ENCODE data around the gene SGMS2. TPM values are rescaled to one million over a fixed set of nuclear protein-coding genes. Genes with fewer than 3 reads are reported as not detected.

The SGMS2 gene
- total RNA-seq, 1 experiment from 2014 or later: 0.72 TPM

DNA sequence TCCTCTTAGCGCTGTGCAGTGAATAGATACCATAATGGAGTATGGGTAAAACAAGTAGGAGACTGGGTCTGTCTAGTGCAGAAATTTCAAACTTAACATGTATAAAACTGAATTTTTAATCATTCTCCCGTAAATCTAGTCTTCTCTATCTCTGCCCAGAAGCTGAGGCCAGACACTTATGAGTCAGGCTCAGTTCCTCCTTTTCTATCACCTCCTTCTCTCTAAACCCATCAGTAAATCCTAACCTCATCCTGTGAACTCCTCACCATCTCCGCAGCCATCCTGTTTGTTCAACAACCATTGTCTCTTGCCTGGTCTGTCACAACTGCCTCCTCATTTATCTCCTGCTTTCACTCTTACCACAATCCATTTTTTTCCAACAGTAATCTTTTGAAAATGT, 19.8 kb upstream of the SGMS2 start:
- POLR2A ChIA-PET: no interaction called here
- H3K4me3 Mint-ChIP-seq: no peak overlapping the region
- CTCF ChIA-PET: no interaction called here
- H3K36me3 Mint-ChIP-seq: no peaks in the 10 kb centered on the region
- ATAC-seq: no peak
- H3K9me3 Mint-ChIP-seq: peaks cover 9% of the 10 kb centered on the region; the same call in 1 of the 2 replicates
- TF ChIP-seq EMX1 (CRISPR knock-in tag; IDR thresholded peaks at IDR 0.05) (no peak), OVOL2 (CRISPR knock-in tag; IDR thresholded peaks at IDR 0.05; ENCODE audit: borderline replicate concordance) (no peak), ZNF219 (CRISPR knock-in tag; IDR thresholded peaks at IDR 0.05; ENCODE audit: borderline replicate concordance) (no peak), NFATC4 (CRISPR knock-in tag; IDR thresholded peaks at IDR 0.05) (no peak), ZNF671 (CRISPR knock-in tag; IDR thresholded peaks at IDR 0.05) (no peak), TEAD1 (CRISPR knock-in tag; IDR thresholded peaks at IDR 0.05) (no peak), MYBL2 (CRISPR knock-in tag; IDR thresholded peaks at IDR 0.05) (no peak)
- TF ChIP-seq, protein P1, sequence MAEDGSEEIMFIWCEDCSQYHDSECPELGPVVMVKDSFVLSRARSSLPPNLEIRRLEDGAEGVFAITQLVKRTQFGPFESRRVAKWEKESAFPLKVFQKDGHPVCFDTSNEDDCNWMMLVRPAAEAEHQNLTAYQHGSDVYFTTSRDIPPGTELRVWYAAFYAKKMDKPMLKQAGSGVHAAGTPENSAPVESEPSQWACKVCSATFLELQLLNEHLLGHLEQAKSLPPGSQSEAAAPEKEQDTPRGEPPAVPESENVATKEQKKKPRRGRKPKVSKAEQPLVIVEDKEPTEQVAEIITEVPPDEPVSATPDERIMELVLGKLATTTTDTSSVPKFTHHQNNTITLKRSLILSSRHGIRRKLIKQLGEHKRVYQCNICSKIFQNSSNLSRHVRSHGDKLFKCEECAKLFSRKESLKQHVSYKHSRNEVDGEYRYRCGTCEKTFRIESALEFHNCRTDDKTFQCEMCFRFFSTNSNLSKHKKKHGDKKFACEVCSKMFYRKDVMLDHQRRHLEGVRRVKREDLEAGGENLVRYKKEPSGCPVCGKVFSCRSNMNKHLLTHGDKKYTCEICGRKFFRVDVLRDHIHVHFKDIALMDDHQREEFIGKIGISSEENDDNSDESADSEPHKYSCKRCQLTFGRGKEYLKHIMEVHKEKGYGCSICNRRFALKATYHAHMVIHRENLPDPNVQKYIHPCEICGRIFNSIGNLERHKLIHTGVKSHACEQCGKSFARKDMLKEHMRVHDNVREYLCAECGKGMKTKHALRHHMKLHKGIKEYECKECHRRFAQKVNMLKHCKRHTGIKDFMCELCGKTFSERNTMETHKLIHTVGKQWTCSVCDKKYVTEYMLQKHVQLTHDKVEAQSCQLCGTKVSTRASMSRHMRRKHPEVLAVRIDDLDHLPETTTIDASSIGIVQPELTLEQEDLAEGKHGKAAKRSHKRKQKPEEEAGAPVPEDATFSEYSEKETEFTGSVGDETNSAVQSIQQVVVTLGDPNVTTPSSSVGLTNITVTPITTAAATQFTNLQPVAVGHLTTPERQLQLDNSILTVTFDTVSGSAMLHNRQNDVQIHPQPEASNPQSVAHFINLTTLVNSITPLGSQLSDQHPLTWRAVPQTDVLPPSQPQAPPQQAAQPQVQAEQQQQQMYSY (CRISPR knock-in tag; IDR thresholded peaks at IDR 0.05): no peak
- TF ChIP-seq, protein P2, sequence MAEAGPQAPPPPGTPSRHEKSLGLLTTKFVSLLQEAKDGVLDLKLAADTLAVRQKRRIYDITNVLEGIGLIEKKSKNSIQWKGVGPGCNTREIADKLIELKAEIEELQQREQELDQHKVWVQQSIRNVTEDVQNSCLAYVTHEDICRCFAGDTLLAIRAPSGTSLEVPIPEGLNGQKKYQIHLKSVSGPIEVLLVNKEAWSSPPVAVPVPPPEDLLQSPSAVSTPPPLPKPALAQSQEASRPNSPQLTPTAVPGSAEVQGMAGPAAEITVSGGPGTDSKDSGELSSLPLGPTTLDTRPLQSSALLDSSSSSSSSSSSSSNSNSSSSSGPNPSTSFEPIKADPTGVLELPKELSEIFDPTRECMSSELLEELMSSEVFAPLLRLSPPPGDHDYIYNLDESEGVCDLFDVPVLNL (CRISPR knock-in tag; IDR thresholded peaks at IDR 0.05; ENCODE audit: borderline replicate concordance, low read depth): no peak
- TF ChIP-seq, protein P3, sequence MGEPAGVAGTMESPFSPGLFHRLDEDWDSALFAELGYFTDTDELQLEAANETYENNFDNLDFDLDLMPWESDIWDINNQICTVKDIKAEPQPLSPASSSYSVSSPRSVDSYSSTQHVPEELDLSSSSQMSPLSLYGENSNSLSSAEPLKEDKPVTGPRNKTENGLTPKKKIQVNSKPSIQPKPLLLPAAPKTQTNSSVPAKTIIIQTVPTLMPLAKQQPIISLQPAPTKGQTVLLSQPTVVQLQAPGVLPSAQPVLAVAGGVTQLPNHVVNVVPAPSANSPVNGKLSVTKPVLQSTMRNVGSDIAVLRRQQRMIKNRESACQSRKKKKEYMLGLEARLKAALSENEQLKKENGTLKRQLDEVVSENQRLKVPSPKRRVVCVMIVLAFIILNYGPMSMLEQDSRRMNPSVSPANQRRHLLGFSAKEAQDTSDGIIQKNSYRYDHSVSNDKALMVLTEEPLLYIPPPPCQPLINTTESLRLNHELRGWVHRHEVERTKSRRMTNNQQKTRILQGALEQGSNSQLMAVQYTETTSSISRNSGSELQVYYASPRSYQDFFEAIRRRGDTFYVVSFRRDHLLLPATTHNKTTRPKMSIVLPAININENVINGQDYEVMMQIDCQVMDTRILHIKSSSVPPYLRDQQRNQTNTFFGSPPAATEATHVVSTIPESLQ (CRISPR knock-in tag; IDR thresholded peaks at IDR 0.05): no peak
- TF ChIP-seq, protein P4, sequence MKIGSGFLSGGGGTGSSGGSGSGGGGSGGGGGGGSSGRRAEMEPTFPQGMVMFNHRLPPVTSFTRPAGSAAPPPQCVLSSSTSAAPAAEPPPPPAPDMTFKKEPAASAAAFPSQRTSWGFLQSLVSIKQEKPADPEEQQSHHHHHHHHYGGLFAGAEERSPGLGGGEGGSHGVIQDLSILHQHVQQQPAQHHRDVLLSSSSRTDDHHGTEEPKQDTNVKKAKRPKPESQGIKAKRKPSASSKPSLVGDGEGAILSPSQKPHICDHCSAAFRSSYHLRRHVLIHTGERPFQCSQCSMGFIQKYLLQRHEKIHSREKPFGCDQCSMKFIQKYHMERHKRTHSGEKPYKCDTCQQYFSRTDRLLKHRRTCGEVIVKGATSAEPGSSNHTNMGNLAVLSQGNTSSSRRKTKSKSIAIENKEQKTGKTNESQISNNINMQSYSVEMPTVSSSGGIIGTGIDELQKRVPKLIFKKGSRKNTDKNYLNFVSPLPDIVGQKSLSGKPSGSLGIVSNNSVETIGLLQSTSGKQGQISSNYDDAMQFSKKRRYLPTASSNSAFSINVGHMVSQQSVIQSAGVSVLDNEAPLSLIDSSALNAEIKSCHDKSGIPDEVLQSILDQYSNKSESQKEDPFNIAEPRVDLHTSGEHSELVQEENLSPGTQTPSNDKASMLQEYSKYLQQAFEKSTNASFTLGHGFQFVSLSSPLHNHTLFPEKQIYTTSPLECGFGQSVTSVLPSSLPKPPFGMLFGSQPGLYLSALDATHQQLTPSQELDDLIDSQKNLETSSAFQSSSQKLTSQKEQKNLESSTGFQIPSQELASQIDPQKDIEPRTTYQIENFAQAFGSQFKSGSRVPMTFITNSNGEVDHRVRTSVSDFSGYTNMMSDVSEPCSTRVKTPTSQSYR (CRISPR knock-in tag; IDR thresholded peaks at IDR 0.05): no peak
- peaks cover 19% of the 10 kb centered on the region for H3K27me3 Mint-ChIP-seq (ENCODE audit: low read depth)
- no peaks in the 10 kb centered on the region; the same call in 1 of the 2 replicates for H3K4me1 Mint-ChIP-seq
- no peak for DNase-seq (ENCODE audit: low spot score)
- no peak overlapping the region for H3K27ac Mint-ChIP-seq

DNA sequence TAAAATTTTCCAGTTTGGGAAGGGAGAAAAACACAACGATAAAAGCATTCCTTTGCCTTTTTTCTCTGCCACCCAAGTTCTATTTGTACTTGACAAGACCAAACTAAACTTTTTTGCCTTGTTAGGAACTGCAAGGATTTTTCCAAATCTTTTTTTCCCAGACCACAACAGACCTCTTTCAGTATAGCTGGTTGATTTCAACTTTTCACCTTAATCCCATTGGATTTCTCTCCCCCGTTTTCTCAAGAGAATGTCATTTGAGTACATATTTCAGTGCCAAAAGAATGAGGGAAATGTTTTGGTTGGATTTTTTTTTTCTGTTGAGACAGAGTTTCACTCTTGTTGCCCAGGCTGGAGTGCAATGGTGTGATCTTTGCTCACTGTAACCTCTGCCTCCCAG, 18.5 kb upstream of the SGMS2 start:
- POLR2A ChIA-PET: no interaction called here
- H3K27me3 Mint-ChIP-seq (ENCODE audit: low read depth): peaks cover 23% of the 10 kb centered on the region
- TF ChIP-seq, protein P5, sequence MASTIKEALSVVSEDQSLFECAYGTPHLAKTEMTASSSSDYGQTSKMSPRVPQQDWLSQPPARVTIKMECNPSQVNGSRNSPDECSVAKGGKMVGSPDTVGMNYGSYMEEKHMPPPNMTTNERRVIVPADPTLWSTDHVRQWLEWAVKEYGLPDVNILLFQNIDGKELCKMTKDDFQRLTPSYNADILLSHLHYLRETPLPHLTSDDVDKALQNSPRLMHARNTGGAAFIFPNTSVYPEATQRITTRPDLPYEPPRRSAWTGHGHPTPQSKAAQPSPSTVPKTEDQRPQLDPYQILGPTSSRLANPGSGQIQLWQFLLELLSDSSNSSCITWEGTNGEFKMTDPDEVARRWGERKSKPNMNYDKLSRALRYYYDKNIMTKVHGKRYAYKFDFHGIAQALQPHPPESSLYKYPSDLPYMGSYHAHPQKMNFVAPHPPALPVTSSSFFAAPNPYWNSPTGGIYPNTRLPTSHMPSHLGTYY (CRISPR knock-in tag; IDR thresholded peaks at IDR 0.05): no peak
- TF ChIP-seq, protein P2 (CRISPR knock-in tag; IDR thresholded peaks at IDR 0.05; ENCODE audit: borderline replicate concordance, low read depth): no peak
- TF ChIP-seq PRRX2 (CRISPR knock-in tag; IDR thresholded peaks at IDR 0.05): no peak
- TF ChIP-seq, protein P6, sequence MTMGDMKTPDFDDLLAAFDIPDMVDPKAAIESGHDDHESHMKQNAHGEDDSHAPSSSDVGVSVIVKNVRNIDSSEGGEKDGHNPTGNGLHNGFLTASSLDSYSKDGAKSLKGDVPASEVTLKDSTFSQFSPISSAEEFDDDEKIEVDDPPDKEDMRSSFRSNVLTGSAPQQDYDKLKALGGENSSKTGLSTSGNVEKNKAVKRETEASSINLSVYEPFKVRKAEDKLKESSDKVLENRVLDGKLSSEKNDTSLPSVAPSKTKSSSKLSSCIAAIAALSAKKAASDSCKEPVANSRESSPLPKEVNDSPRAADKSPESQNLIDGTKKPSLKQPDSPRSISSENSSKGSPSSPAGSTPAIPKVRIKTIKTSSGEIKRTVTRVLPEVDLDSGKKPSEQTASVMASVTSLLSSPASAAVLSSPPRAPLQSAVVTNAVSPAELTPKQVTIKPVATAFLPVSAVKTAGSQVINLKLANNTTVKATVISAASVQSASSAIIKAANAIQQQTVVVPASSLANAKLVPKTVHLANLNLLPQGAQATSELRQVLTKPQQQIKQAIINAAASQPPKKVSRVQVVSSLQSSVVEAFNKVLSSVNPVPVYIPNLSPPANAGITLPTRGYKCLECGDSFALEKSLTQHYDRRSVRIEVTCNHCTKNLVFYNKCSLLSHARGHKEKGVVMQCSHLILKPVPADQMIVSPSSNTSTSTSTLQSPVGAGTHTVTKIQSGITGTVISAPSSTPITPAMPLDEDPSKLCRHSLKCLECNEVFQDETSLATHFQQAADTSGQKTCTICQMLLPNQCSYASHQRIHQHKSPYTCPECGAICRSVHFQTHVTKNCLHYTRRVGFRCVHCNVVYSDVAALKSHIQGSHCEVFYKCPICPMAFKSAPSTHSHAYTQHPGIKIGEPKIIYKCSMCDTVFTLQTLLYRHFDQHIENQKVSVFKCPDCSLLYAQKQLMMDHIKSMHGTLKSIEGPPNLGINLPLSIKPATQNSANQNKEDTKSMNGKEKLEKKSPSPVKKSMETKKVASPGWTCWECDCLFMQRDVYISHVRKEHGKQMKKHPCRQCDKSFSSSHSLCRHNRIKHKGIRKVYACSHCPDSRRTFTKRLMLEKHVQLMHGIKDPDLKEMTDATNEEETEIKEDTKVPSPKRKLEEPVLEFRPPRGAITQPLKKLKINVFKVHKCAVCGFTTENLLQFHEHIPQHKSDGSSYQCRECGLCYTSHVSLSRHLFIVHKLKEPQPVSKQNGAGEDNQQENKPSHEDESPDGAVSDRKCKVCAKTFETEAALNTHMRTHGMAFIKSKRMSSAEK (CRISPR knock-in tag; IDR thresholded peaks at IDR 0.05; ENCODE audit: borderline replicate concordance): no peak
- TF ChIP-seq FOXP1 (CRISPR knock-in tag; IDR thresholded peaks at IDR 0.05; ENCODE audit: borderline replicate concordance): no peak
- no peak for TF ChIP-seq ZBTB21 (CRISPR knock-in tag; IDR thresholded peaks at IDR 0.05; ENCODE audit: borderline replicate concordance)
- TF ChIP-seq, protein P7, sequence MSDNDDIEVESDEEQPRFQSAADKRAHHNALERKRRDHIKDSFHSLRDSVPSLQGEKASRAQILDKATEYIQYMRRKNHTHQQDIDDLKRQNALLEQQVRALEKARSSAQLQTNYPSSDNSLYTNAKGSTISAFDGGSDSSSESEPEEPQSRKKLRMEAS (CRISPR knock-in tag; IDR thresholded peaks at IDR 0.05): no peak
- TF ChIP-seq ELF4 (CRISPR knock-in tag; IDR thresholded peaks at IDR 0.05; ENCODE audit: low read depth): no peak

More for the DNA sequence above, 18.5 kb upstream of the SGMS2 start:
- H3K27ac Mint-ChIP-seq: no peak overlapping the region
- DNase-seq (ENCODE audit: low spot score): no peak
- H3K4me3 Mint-ChIP-seq: no peak overlapping the region
- no peak for ATAC-seq
- H3K9me3 Mint-ChIP-seq: peaks cover 9% of the 10 kb centered on the region; the same call in 1 of the 2 replicates
- CTCF ChIA-PET: no interaction called here
- no peaks in the 10 kb centered on the region for H3K36me3 Mint-ChIP-seq
- no peaks in the 10 kb centered on the region for H3K4me1 Mint-ChIP-seq
